Osteoblast (primary cell): Measurements from ENCODE around the gene REV3L. TPM values are rescaled to one million over a fixed set of nuclear protein-coding genes. Genes with fewer than 3 reads are reported as not detected.

Experiments
- DNase-seq: peaks from one replicate; pipeline ENCODE4 v3.0.0; 2011; ENCODE audit warnings: low spot score, mixed read lengths; ENCODE audit not compliant: insufficient read length; ENCODE audit errors: missing footprints
- H2AFZ ChIP-seq: 2 replicates; pipeline ENCODE4 v1.6.0; 2011; ENCODE audit warnings: mild to moderate bottlenecking, low read length
- H3K27ac ChIP-seq: 2 replicates; pipeline ENCODE4 v1.5.1; 2011; ENCODE audit warnings: mild to moderate bottlenecking, low read depth, low read length, moderate library complexity
- H3K27me3 ChIP-seq: 2 replicates; pipeline ENCODE4 v1.6.0; 2012; ENCODE audit warnings: mild to moderate bottlenecking, control low read depth, inconsistent platforms, low read length, moderate library complexity; ENCODE audit not compliant: insufficient read depth
- H3K36me3 ChIP-seq: 2 replicates; pipeline ENCODE4 v1.5.1; 2011; ENCODE audit warnings: mild to moderate bottlenecking, low read length, control low read depth, moderate library complexity; ENCODE audit not compliant: insufficient read depth
- H3K4me1 ChIP-seq: 2 replicates; pipeline ENCODE4 v1.5.1; 2011; ENCODE audit warnings: mild to moderate bottlenecking, low read length, control low read depth, moderate library complexity; ENCODE audit not compliant: insufficient read depth
- H3K4me2 ChIP-seq: 2 replicates; pipeline ENCODE4 v1.6.0; 2011; ENCODE audit warnings: mild to moderate bottlenecking, low read length; ENCODE audit not compliant: insufficient read depth
- H3K4me3 ChIP-seq: fragments of 200-600 bp; sonication (generic); 3 replicates; pipeline ENCODE4 v1.5.1; 2012; ENCODE audit warnings: mild to moderate bottlenecking, low read length, inconsistent platforms; ENCODE audit not compliant: insufficient read depth
- H3K79me2 ChIP-seq: 2 replicates; pipeline ENCODE4 v1.6.0; 2012; ENCODE audit warnings: mild to moderate bottlenecking, low read length, control low read depth, inconsistent platforms; ENCODE audit not compliant: insufficient read depth
- H3K9me3 ChIP-seq: 2 replicates; pipeline ENCODE4 v1.5.1; 2011; ENCODE audit warnings: low read depth, low read length, control low read depth
- H4K20me1 ChIP-seq: 2 replicates; pipeline ENCODE4 v1.6.0; 2012; ENCODE audit warnings: mild to moderate bottlenecking, low read length, control low read depth; ENCODE audit not compliant: insufficient read depth
- CTCF ChIP-seq: IDR thresholded peaks from 2 replicates; pipeline ENCODE4 v1.5.1; 2011; ENCODE audit warnings: mild to moderate bottlenecking, low read depth, low read length, moderate library complexity; ENCODE audit errors: extremely low read depth
- total RNA-seq: library from RNA; depleted of rRNA; stranded (reverse); fragments of >200 nt; gene quantifications from 2 replicates; pipeline ENCODE4 v1.2.3, GENCODE V29; 2012

The REV3L gene
- total RNA-seq, 1 donor: 42.0 TPM

DNA sequence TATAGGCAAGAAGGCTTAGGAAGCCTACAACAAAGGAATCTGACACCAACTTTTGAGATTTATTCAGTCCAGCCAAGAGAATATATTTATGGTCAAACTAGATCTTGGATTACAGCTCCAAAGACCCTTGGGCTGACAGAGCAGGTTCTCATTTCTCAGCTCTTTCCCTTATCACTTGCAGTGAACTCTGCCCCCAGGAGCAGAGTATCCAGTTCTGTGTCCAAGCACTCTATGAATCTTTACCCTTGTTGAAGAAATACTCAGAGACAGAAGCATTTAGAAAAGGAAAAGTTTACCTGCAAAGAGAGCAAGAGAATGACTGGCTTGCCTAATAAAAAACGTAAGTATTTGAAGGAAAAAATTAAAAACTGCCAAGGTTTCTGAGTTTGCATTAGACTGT is 205.2 kb downstream of the REV3L start:
- TF ChIP-seq CTCF: no peak
- Histone ChIP-seq H3K36me3 (peaks cover 49% of the 10 kb centered on the region), H3K79me2 (peaks cover 7% of the 10 kb centered on the region), H3K4me1 (no peaks in the 10 kb centered on the region), H2AFZ (no peak overlapping the region), H4K20me1 (no peaks in the 10 kb centered on the region), H3K27me3 (no peaks in the 10 kb centered on the region), H3K4me3 (no peak overlapping the region), H3K27ac (no peak overlapping the region), H3K9me3 (no peaks in the 10 kb centered on the region), H3K4me2 (no peak overlapping the region)
- DNase-seq: no peak

GRCh38 chr6:111276736-111277135 is 206.3 kb downstream of the REV3L start:
- H3K4me3 ChIP-seq: no peak overlapping the region
- DNase-seq: no peak
- no peaks in the 10 kb centered on the region for H4K20me1 ChIP-seq
- peaks cover 7% of the 10 kb centered on the region for H3K79me2 ChIP-seq
- H3K27me3 ChIP-seq: no peaks in the 10 kb centered on the region
- peaks cover 49% of the 10 kb centered on the region for H3K36me3 ChIP-seq
- no peak overlapping the region for H3K27ac ChIP-seq
- H3K4me1 ChIP-seq: no peaks in the 10 kb centered on the region
- H3K4me2 ChIP-seq: no peak overlapping the region
- TF ChIP-seq CTCF: no peak
- H3K9me3 ChIP-seq: no peaks in the 10 kb centered on the region
- no peak overlapping the region for H2AFZ ChIP-seq

GRCh38 chr6:111276335-111276734 is 206.7 kb downstream of the REV3L start:
- no peaks in the 10 kb centered on the region for H3K4me1 ChIP-seq
- H3K36me3 ChIP-seq: peaks cover 49% of the 10 kb centered on the region
- H3K79me2 ChIP-seq: peaks cover 7% of the 10 kb centered on the region
- no peak overlapping the region for H2AFZ ChIP-seq
- no peak overlapping the region for H3K4me3 ChIP-seq
- no peaks in the 10 kb centered on the region for H3K9me3 ChIP-seq
- H4K20me1 ChIP-seq: no peaks in the 10 kb centered on the region
- DNase-seq: no peak
- no peaks in the 10 kb centered on the region for H3K27me3 ChIP-seq
- H3K4me2 ChIP-seq: no peak overlapping the region
- TF ChIP-seq CTCF: no peak
- no peak overlapping the region for H3K27ac ChIP-seq

DNA sequence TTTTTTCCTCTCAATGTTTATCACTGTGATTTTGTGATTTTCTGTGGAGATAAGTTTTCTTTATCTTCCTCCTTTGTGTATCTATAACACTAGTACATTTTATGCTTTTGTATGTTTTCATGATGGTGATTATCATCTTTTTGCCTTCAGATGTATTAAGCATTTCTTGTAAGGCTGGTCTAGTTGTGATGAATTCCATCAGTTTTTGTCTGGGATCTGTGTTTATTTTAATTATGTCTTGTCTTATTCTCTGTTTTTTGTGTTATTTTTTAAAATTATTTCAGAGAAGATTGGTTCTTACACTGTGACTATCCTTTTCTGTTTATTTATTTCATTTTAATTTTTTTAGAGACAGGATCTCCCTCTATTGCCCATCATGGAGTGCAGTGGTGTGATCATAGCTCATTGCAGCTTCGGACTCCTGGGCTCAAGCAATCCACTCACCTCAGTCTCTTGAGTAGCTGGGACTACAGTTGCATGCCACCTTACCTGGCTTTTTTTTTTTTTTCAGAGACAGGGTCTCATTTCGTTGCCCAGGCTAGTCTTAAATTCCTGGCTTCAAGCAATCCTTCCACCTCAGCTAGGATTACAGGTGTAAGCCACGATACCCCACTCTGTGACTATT is 208.3 kb downstream of the REV3L start:
- Histone ChIP-seq H3K27me3 (no peaks in the 10 kb centered on the region), H3K4me1 (no peaks in the 10 kb centered on the region), H4K20me1 (no peaks in the 10 kb centered on the region), H3K9me3 (no peaks in the 10 kb centered on the region), H3K36me3 (peaks cover 53% of the 10 kb centered on the region), H3K4me2 (no peak overlapping the region), H3K4me3 (no peak overlapping the region), H2AFZ (no peak overlapping the region), H3K79me2 (peaks cover 13% of the 10 kb centered on the region), H3K27ac (no peak overlapping the region)
- DNase-seq: no peak
- no peak for TF ChIP-seq CTCF
